Nephron (organoid): Measurements from ENCODE around the gene ATAD2B.
"Not testable (repeated sequence)": the region's sequence is repeated elsewhere in the genome, so short reads cannot be mapped to it uniquely, and the experiment has no call there.

Source experiments
- H3K27ac Mint-ChIP-seq, 3 experiments: 2 replicates each; pipeline ENCODE4 v1.8.0; 2020; ENCODE audit warnings: mixed read lengths in 3 of 3, mild to moderate bottlenecking in 2 of 3, moderate library complexity in 1 of 3
- H3K27me3 Mint-ChIP-seq: 2 replicates; pipeline ENCODE4 v1.8.0; 2021; ENCODE audit warnings: low read depth, mild to moderate bottlenecking, moderate library complexity, mixed read lengths
- H3K36me3 Mint-ChIP-seq: 2 replicates; pipeline ENCODE4 v1.8.0; 2020; ENCODE audit warnings: low read depth, mixed read lengths
- H3K4me1 Mint-ChIP-seq: 2 replicates; pipeline ENCODE4 v1.8.0; 2020; ENCODE audit warnings: mixed read lengths
- H3K4me3 Mint-ChIP-seq, 3 experiments: 2 replicates each; pipeline ENCODE4 v1.8.0; 2020; ENCODE audit warnings: mild to moderate bottlenecking in 3 of 3, mixed read lengths in 3 of 3, moderate library complexity in 2 of 3
- H3K9me3 Mint-ChIP-seq: 2 replicates; pipeline ENCODE4 v1.8.0; 2020; ENCODE audit warnings: mixed read lengths
- CTCF ChIP-seq, 3 experiments: fragments of 200-600 bp; sonication (generic); IDR thresholded peaks; one replicate each; pipeline ENCODE4 v1.5.0; 2021; ENCODE audit warnings: antibody characterized with exemption in 3 of 3; ENCODE audit not compliant: unreplicated experiment in 3 of 3

The ATAD2B gene

GRCh38 chr2:23745068-23745725 is 181.7 kb downstream of the ATAD2B start:
- Mint-ChIP-seq H3K4me1 (peaks cover 23% of the 10 kb centered on the region), H3K9me3 (peaks cover 7% of the 10 kb centered on the region), H3K27ac (peak overlapping the region; percentile 47 to 81 (median 73)), H3K4me3 (peak overlapping the region in 1 of 3 experiments; percentile 5), H3K27me3 (no peaks in the 10 kb centered on the region), H3K36me3 (peaks cover 21% of the 10 kb centered on the region)
- TF ChIP-seq CTCF (IDR thresholded peaks at IDR 0.05; ENCODE audit: unreplicated experiment in 3 of 3), result no peak

- not testable (repeated sequence) for H3K4me3 Mint-ChIP-seq, H3K4me1 Mint-ChIP-seq, H3K27ac Mint-ChIP-seq, H3K27me3 Mint-ChIP-seq
- Mint-ChIP-seq H3K36me3 (peaks cover 66% of the 10 kb centered on the region), H3K9me3 (peaks cover 27% of the 10 kb centered on the region)
These were observed 190.1 kb downstream of the ATAD2B start for GRCh38 chr2:23736783-23737182.

GRCh38 chr2:23734416-23734815 is 192.5 kb downstream of the ATAD2B start:
- H3K9me3 Mint-ChIP-seq, result peaks cover 27% of the 10 kb centered on the region
- H3K27me3 Mint-ChIP-seq, result no peaks in the 10 kb centered on the region
- H3K27ac Mint-ChIP-seq, result no peak overlapping the region
- no peak for TF ChIP-seq CTCF (IDR thresholded peaks at IDR 0.05; ENCODE audit: unreplicated experiment in 3 of 3)
- peaks cover 61% of the 10 kb centered on the region for H3K36me3 Mint-ChIP-seq
- H3K4me1 Mint-ChIP-seq, result no peaks in the 10 kb centered on the region
- H3K4me3 Mint-ChIP-seq, result no peak overlapping the region

GRCh38 chr2:23723029-23723428 is 203.9 kb downstream of the ATAD2B start:
- H3K27ac Mint-ChIP-seq, result not testable (repeated sequence)
- H3K9me3 Mint-ChIP-seq, result peaks cover 38% of the 10 kb centered on the region

GRCh38 chr2:23722255-23722654 is 204.7 kb downstream of the ATAD2B start:
- peaks cover 17% of the 10 kb centered on the region for H3K4me1 Mint-ChIP-seq
- H3K9me3 Mint-ChIP-seq, result peaks cover 38% of the 10 kb centered on the region
- peaks cover 68% of the 10 kb centered on the region for H3K36me3 Mint-ChIP-seq
- H3K27ac Mint-ChIP-seq, result no peak overlapping the region
- TF ChIP-seq CTCF (IDR thresholded peaks at IDR 0.05; ENCODE audit: unreplicated experiment in 3 of 3), result no peak
- no peaks in the 10 kb centered on the region for H3K27me3 Mint-ChIP-seq
- no peak overlapping the region for H3K4me3 Mint-ChIP-seq

More at GRCh38 chr2:23723029-23723428, 203.9 kb downstream of the ATAD2B start:
- peaks cover 17% of the 10 kb centered on the region for H3K4me1 Mint-ChIP-seq
- not testable (repeated sequence) for H3K4me3 Mint-ChIP-seq, H3K27me3 Mint-ChIP-seq
- H3K36me3 Mint-ChIP-seq, result peaks cover 75% of the 10 kb centered on the region

GRCh38 chr2:23721454-23721826 is 205.5 kb downstream of the ATAD2B start:
- no peak for TF ChIP-seq CTCF (IDR thresholded peaks at IDR 0.05; ENCODE audit: unreplicated experiment in 3 of 3)
- Mint-ChIP-seq H3K27me3 (no peaks in the 10 kb centered on the region), H3K36me3 (peaks cover 63% of the 10 kb centered on the region), H3K27ac (no peak overlapping the region), H3K4me1 (peaks cover 17% of the 10 kb centered on the region), H3K4me3 (no peak overlapping the region), H3K9me3 (peaks cover 38% of the 10 kb centered on the region)

- no peaks in the 10 kb centered on the region for H3K27me3 Mint-ChIP-seq
- peaks cover 17% of the 10 kb centered on the region for H3K4me1 Mint-ChIP-seq
- H3K36me3 Mint-ChIP-seq, result peaks cover 57% of the 10 kb centered on the region
- no peak for TF ChIP-seq CTCF (IDR thresholded peaks at IDR 0.05; ENCODE audit: unreplicated experiment in 3 of 3)
- no peak overlapping the region for H3K27ac Mint-ChIP-seq
- H3K4me3 Mint-ChIP-seq, result no peak overlapping the region
- H3K9me3 Mint-ChIP-seq, result peaks cover 37% of the 10 kb centered on the region
These were observed 206.0 kb downstream of the ATAD2B start for GRCh38 chr2:23720705-23721453.
